GM18951 (cell line): Measurements from ENCODE around the gene IL36B.

ENCODE experiments used
- POLR2A ChIP-seq: IDR thresholded peaks from 4 replicates; pipeline ENCODE4 v1.6.1; 2011; ENCODE audit warnings: mild to moderate bottlenecking; ENCODE audit not compliant: insufficient read length, insufficient read depth; ENCODE audit errors: extremely low read depth
- in situ Hi-C: fragments of 300-500 bp; cut with MboI; formaldehyde crosslinking; loops from one replicate; pipeline ENCODE4 v1.12.0; 2022; ENCODE audit warnings: low sequenced_read_pairs, mixed read lengths, inconsistent platforms; ENCODE audit not compliant: unreplicated experiment

The IL36B gene

DNA sequence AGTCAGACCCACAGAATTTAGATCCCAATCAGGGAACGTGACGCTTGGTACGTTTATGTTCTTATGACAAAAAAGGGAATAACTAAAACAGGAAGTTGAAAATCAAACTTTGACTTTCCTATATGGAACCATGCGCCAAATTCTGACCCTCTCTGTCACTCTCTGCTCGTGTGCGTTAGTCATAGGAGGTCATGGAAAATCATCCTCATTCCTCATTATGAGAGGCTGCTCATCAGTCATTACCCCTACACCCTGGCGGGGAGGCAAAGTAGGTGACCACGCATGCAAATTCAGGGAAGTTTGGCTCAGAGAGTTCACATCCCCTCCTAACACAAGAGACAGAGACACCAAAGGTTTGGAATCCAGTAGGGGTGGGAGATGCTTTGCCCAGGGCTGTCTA, 30.6 kb upstream of the IL36B start:
- in situ Hi-C loops: no loop called here
- no peak for TF ChIP-seq POLR2A

DNA sequence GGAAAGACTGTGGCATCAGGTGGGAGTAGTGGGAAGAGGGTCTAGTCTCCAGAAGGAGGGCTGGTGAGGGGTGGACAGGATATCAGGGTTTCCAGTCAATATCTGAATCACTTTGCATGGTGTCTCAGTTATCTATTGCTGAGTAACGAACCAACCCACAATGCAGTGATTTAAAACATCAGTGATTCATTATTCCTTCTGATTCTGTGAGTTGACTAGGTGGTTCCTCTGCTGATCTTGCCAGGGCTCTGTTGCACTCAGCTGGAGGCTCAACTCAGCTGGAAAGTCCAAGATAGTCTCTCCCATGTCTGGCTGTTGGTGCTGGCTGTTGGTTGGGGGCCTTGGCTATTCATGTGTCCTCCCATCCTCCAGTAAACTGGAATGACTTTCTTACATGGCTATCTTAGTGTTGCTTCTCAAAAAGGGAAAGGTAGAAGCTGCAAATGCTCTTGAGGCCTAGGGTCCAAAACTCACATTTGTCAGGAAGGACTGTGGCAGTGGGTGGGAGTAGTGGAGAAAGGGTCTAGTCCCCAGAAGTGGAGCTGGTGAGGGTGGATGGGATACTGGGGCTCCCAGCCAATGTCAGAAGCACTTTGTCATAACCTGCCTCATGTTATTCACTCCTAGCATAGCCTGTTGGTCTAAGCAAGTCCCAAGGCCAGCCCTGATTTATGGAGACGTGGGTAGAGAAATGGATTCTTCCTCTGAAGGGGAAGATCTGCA, 29.0 kb upstream of the IL36B start:
- in situ Hi-C loops: no loop called here
- TF ChIP-seq POLR2A: no peak

- in situ Hi-C loops: no loop called here
These were observed 27.5 kb upstream of the IL36B start for GRCh38 chr2:113080134-113080533.

GRCh38 chr2:113079131-113079530, 26.5 kb upstream of the IL36B start:
- in situ Hi-C loops: no loop called here

More at GRCh38 chr2:113080134-113080533, 27.5 kb upstream of the IL36B start:
- TF ChIP-seq POLR2A: no peak

GRCh38 chr2:113078350-113078839, 25.7 kb upstream of the IL36B start:
- TF ChIP-seq POLR2A: no peak
- in situ Hi-C loops: no loop called here

More at GRCh38 chr2:113079131-113079530, 26.5 kb upstream of the IL36B start:
- TF ChIP-seq POLR2A: no peak

- in situ Hi-C loops: no loop called here
These were observed 25.3 kb upstream of the IL36B start for GRCh38 chr2:113077921-113078320.

DNA sequence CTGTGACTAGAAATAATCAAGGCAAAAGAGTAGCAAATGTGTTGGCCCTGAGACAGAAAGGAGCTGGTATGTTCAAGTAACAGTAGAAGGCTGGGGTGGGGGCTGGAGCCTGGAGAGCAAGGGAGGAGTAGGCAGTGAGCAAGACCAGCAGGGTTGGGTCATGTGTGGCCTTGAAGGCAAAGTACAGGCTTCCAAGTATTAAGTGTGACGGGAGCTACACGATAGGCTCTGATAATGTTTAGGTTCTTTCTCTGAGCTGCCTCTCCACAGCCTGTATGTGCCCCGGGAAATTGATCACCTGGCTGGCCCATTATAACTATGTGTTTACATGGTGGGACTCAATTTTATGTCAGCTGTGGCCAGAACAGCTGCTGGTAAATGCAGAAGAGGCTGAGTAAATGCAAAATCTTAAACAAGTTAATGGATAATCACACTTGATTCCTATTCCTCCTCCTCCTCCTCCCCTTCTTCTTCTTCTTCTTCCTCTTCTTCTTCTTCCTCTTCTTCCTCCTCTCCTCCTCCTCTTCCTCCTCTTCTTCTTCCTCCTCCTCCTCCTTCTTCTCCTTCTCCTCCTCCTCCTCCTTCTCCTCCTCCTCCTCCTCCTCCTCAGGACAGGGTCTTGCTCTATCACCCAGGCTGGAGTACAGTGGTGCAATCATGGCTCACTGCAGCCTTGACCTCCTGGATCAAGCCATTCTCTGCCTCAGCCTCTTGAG, 24.4 kb upstream of the IL36B start:
- in situ Hi-C loops: no loop called here
- no peak for TF ChIP-seq POLR2A

More at GRCh38 chr2:113077921-113078320, 25.3 kb upstream of the IL36B start:
- no peak for TF ChIP-seq POLR2A

DNA sequence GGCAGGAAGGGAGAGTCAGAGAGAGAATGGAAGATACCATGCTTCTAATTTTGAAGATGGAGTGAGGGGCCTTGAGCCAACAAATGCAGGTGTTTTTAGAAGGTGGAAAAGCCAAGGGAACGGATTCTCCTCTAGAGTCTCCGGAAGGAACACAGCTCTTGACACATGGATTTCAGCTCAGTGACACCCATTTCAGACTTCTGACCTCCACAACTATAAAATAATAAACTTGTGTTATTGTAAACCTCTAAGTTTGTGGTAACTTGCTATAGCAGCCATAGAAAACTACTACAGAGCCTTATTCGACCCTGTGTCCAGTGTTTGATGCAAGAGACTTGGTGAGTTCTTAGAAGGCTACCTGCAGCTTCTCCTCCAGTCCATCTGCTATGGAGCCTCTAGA, 22.9 kb upstream of the IL36B start:
- in situ Hi-C loops: no loop called here
- no peak for TF ChIP-seq POLR2A

- in situ Hi-C loops: no loop called here
- no peak for TF ChIP-seq POLR2A
These were observed 22.4 kb upstream of the IL36B start for GRCh38 chr2:113075030-113075429.

DNA sequence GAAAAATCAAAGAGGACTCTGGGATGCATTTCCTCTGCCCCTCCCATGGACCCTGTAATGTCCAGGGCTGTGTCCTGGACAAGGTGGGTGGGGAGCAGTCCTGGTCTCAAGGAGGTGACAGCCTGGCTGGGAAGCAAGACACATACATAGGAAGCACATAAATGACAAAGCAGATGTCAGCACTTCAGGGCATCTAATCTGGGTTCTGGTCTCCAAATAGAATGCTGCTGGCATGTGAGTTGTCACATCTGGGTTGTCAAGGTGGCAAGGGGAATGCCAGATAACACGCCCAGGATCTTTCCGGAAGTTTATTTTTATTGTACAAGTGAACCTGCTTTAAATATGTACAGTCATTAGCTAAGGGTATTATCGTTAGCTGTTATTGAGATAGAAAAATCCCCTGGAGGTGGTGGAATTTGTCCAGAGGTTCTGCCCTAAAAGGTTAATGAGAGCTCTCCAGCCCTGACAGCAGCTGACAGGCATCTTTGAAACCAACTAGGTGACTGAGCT, 20.7 kb upstream of the IL36B start:
- in situ Hi-C loops: no loop called here

GRCh38 chr2:113072584-113072983, 19.9 kb upstream of the IL36B start:
- TF ChIP-seq POLR2A: no peak
- in situ Hi-C loops: no loop called here

More for the DNA sequence above, 20.7 kb upstream of the IL36B start:
- no peak for TF ChIP-seq POLR2A

- in situ Hi-C loops: no loop called here
- TF ChIP-seq POLR2A: no peak
These were observed 17.9 kb upstream of the IL36B start for GRCh38 chr2:113070606-113070975.

- no peak for TF ChIP-seq POLR2A
- in situ Hi-C loops: no loop called here
These were observed 17.3 kb upstream of the IL36B start for GRCh38 chr2:113069676-113070605.
